CD14-positive monocyte (primary cell): ENCODE data around the gene OSBPL9. TPM values are rescaled to one million over a fixed set of nuclear protein-coding genes. Genes with fewer than 3 reads are reported as not detected.

Source experiments
- DNase-seq, 3 donors: peaks; one replicate each; pipeline ENCODE4 v3.0.0-alpha.2; 2011 to 2022
- H2AFZ ChIP-seq: 2 replicates; pipeline ENCODE4 v1.6.0; 2012; ENCODE audit warnings: mild to moderate bottlenecking, low read depth, low read length, inconsistent platforms; ENCODE audit not compliant: insufficient read depth, poor library complexity, severe bottlenecking
- H3K27ac ChIP-seq, 2 donors: 1 replicate in 1 of 2; 2 replicates in 1 of 2; pipeline ENCODE4 v1.5.1; 2012 to 2013; ENCODE audit warnings: low read length in 2 of 2, control low read depth in 1 of 2, inconsistent platforms in 1 of 2, low read depth in 1 of 2, mild to moderate bottlenecking in 1 of 2
- H3K27me3 ChIP-seq, 2 donors: one replicate each; pipeline versions ENCODE4 v1.6.0 to v1.6.1; 2011 to 2013; ENCODE audit warnings: low read length in 2 of 2; ENCODE audit not compliant: control insufficient read depth in 2 of 2, insufficient read depth in 2 of 2
- H3K36me3 ChIP-seq, 2 donors: replicated peaks in 1 of 2; 1 replicate in 1 of 2; 2 replicates in 1 of 2; pipeline versions ENCODE4 v1.5.1 to v1.6.1; 2012 to 2013; ENCODE audit warnings: low read length in 2 of 2, control low read depth in 1 of 2, inconsistent platforms in 1 of 2, mild to moderate bottlenecking in 1 of 2; ENCODE audit not compliant: insufficient read depth in 2 of 2, control insufficient read depth in 1 of 2
- H3K4me1 ChIP-seq, 2 donors: 1 replicate in 1 of 2; 2 replicates in 1 of 2; pipeline versions ENCODE4 v1.5.1 to v1.6.1; 2012 to 2013; ENCODE audit warnings: low read length in 2 of 2, control low read depth in 1 of 2, inconsistent platforms in 1 of 2, mild to moderate bottlenecking in 1 of 2, moderate library complexity in 1 of 2; ENCODE audit not compliant: insufficient read depth in 2 of 2, control insufficient read depth in 1 of 2
- H3K4me2 ChIP-seq: replicated peaks from 2 replicates; pipeline ENCODE3; 2012; ENCODE audit warnings: low read length, moderate library complexity, mild to moderate bottlenecking; ENCODE audit not compliant: poor library complexity, severe bottlenecking; ENCODE audit errors: extremely low read depth
- H3K4me3 ChIP-seq, 3 experiments: fragments of 200-600 bp in 1 of 3; sonication (generic) in 1 of 3; replicated peaks in 1 of 3; 1 replicate in 2 of 3; 2 replicates in 1 of 3; pipeline ENCODE4 v1.5.1; 2011 to 2013; ENCODE audit warnings: low read length in 3 of 3, mild to moderate bottlenecking in 3 of 3, control low read depth in 2 of 3, low read depth in 2 of 3, inconsistent platforms in 1 of 3, moderate library complexity in 1 of 3
- H3K79me2 ChIP-seq: 2 replicates; pipeline ENCODE4 v1.6.0; 2012; ENCODE audit warnings: mild to moderate bottlenecking, control low read depth, inconsistent platforms, low read length, moderate library complexity; ENCODE audit not compliant: insufficient read depth
- H3K9ac ChIP-seq: 2 replicates; pipeline ENCODE4 v1.6.0; 2017; ENCODE audit warnings: low read length, mild to moderate bottlenecking; ENCODE audit not compliant: insufficient read depth, poor library complexity, severe bottlenecking
- H3K9me3 ChIP-seq, 2 donors: replicated peaks in 1 of 2; 1 replicate in 1 of 2; 2 replicates in 1 of 2; pipeline versions ENCODE4 v1.5.1 to v1.6.1; 2012 to 2013; ENCODE audit warnings: low read length in 2 of 2, control low read depth in 1 of 2; ENCODE audit not compliant: control insufficient read depth in 1 of 2, insufficient read depth in 1 of 2
- H4K20me1 ChIP-seq: 2 replicates; pipeline ENCODE4 v1.6.0; 2012; ENCODE audit warnings: mild to moderate bottlenecking, low read length, control low read depth, moderate library complexity; ENCODE audit not compliant: insufficient read depth
- H3K27ac Mint-ChIP-seq, 7 donors: one replicate each; pipeline ENCODE4 v1.8.0; 2020; ENCODE audit warnings: mild to moderate bottlenecking in 7 of 7, mixed read lengths in 7 of 7, moderate library complexity in 6 of 7, inconsistent platforms in 2 of 7
- H3K27me3 Mint-ChIP-seq, 3 donors: one replicate each; pipeline ENCODE4 v1.8.0; 2021 to 2022; ENCODE audit warnings: low read depth in 3 of 3, mild to moderate bottlenecking in 3 of 3, mixed read lengths in 3 of 3, moderate library complexity in 3 of 3, inconsistent platforms in 1 of 3
- H3K36me3 Mint-ChIP-seq, 2 donors: one replicate each; pipeline ENCODE4 v1.8.0; 2020; ENCODE audit warnings: mixed read lengths in 2 of 2, inconsistent platforms in 1 of 2, mild to moderate bottlenecking in 1 of 2
- H3K4me1 Mint-ChIP-seq: one replicate; pipeline ENCODE4 v1.8.0; 2020; ENCODE audit warnings: mild to moderate bottlenecking, mixed read lengths
- H3K4me3 Mint-ChIP-seq, 2 donors: one replicate each; pipeline ENCODE4 v1.8.0; 2020; ENCODE audit warnings: mild to moderate bottlenecking in 2 of 2, mixed read lengths in 2 of 2, moderate library complexity in 1 of 2
- H3K9me3 Mint-ChIP-seq, 7 donors: one replicate each; pipeline ENCODE4 v1.8.0; 2020 to 2022; ENCODE audit warnings: mixed read lengths in 7 of 7, mild to moderate bottlenecking in 6 of 7, moderate library complexity in 6 of 7, inconsistent platforms in 2 of 7
- WGBS: methylation state at CpG from one replicate; pipeline ENCODE4 v1.1.5; 2013; ENCODE audit warnings: missing lambda C conversion rate; ENCODE audit not compliant: insufficient coverage; 5-methylcytosine and 5-hydroxymethylcytosine counted together
- intact Hi-C, 2 donors: fragments of 100-400 bp; cut with micrococcal nuclease; formaldehyde crosslinking; loops; one replicate each; pipeline versions ENCODE4 v1.15.0 to v1.15.1; 2023
- polyA plus RNA-seq, 3 donors: library from polyadenylated mRNA; depleted of rRNA in 1 of 3; unstranded in 2 of 3; stranded (reverse) in 1 of 3; fragments of 300-500 nt in 2 of 3; fragments of >200 nt in 1 of 3; fragmentation: Illumina TruSeq in 2 of 3; gene quantifications; 1 replicate in 2 of 3; 2 replicates in 1 of 3; pipeline ENCODE4 v1.2.3, GENCODE V29; 2012 to 2021
- TF ChIP-seq, protein P1 (sequence below): fragments of 200-600 bp; IDR thresholded peaks from one replicate; pipeline ENCODE4 v1.8.0; 2022; ENCODE audit warnings: antibody characterized with exemption, mild to moderate bottlenecking

Gene OSBPL9
- polyA plus RNA-seq, 3 donors: 22.2 to 41.4 (median 31.3) TPM

DNA sequence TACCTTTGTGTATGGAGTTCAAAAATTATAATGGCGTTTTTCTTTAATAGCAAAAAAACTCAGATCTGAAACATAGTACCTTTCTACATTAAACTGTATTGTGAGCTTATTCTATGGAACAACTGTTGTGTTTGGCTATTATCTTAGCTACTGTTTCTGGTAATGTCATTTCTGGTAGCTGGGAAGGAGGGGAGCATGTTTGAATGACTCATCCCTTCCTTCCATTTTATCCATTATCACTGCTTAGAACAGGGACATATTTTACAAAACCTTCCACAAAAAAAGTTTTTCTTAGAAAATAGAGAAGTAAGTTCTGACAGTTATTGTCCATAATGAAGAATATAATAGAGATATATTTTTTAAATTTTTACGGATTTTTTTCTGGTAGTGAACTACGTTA lies 133.3 kb downstream of the OSBPL9 start:
- H3K27ac Mint-ChIP-seq: no peak overlapping the region
- H3K36me3 ChIP-seq: peaks cover 24 to 59% of the 10 kb centered on the region in 2 donors
- peaks cover 0 to 3% (median 0%) of the 10 kb centered on the region in 7 donors for H3K9me3 Mint-ChIP-seq

DNA sequence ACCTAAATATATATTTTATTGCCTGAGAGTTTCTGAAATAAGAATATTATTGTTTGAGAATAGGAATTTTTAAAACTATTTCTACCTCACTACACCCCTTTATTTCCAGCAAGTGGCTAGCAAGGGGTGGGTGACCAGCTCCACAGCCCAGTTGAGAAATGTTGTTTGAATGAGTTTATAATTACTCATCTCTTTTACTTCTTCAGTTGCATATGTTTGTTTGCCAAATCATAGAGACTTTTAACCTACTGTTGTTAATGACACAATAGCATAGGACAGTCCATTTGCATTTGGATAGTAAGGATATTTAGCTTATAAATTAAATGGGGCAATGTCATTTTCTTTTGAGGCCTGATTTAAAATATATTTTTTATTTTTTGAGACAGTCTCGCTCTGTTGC lies 133.8 kb downstream of the OSBPL9 start:
- Mint-ChIP-seq H3K9me3 (peaks cover 0 to 3% (median 0%) of the 10 kb centered on the region in 7 donors), H3K4me3 (no peak overlapping the region), H3K36me3 (peaks cover 41 to 51% of the 10 kb centered on the region in 2 donors), H3K27me3 (no peaks in the 10 kb centered on the region), H3K4me1 (no peaks in the 10 kb centered on the region), H3K27ac (no peak overlapping the region)
- no peaks in the 10 kb centered on the region for H3K79me2 ChIP-seq
- H3K9me3 ChIP-seq: no peaks in the 10 kb centered on the region
- WGBS: 100% methylated on average over 1 of the region's 1 CpG
- H3K4me3 ChIP-seq: no peak overlapping the region
- no peak overlapping the region for H3K9ac ChIP-seq
- no peaks in the 10 kb centered on the region for H4K20me1 ChIP-seq
- DNase-seq: no peak
- no peaks in the 10 kb centered on the region for H3K4me1 ChIP-seq
- intact Hi-C loops: no loop called here
- TF ChIP-seq, protein P1, sequence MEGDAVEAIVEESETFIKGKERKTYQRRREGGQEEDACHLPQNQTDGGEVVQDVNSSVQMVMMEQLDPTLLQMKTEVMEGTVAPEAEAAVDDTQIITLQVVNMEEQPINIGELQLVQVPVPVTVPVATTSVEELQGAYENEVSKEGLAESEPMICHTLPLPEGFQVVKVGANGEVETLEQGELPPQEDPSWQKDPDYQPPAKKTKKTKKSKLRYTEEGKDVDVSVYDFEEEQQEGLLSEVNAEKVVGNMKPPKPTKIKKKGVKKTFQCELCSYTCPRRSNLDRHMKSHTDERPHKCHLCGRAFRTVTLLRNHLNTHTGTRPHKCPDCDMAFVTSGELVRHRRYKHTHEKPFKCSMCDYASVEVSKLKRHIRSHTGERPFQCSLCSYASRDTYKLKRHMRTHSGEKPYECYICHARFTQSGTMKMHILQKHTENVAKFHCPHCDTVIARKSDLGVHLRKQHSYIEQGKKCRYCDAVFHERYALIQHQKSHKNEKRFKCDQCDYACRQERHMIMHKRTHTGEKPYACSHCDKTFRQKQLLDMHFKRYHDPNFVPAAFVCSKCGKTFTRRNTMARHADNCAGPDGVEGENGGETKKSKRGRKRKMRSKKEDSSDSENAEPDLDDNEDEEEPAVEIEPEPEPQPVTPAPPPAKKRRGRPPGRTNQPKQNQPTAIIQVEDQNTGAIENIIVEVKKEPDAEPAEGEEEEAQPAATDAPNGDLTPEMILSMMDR: no peak
- H3K4me2 ChIP-seq: no peak overlapping the region
- H2AFZ ChIP-seq: no peak overlapping the region
- peaks cover 24 to 63% of the 10 kb centered on the region in 2 donors for H3K36me3 ChIP-seq
- H3K27ac ChIP-seq: no peak overlapping the region
- H3K27me3 ChIP-seq: no peaks in the 10 kb centered on the region

More for the DNA sequence above, 133.3 kb downstream of the OSBPL9 start:
- no peak overlapping the region for H3K4me3 ChIP-seq
- H2AFZ ChIP-seq: no peak overlapping the region
- H3K9ac ChIP-seq: no peak overlapping the region
- TF ChIP-seq, protein P1: no peak
- H3K9me3 ChIP-seq: no peaks in the 10 kb centered on the region
- H3K4me1 ChIP-seq: no peaks in the 10 kb centered on the region
- no peak overlapping the region for H3K27ac ChIP-seq
- H3K4me2 ChIP-seq: no peak overlapping the region
- no peaks in the 10 kb centered on the region for H3K79me2 ChIP-seq
- intact Hi-C loops: no loop called here
- H3K27me3 Mint-ChIP-seq: no peaks in the 10 kb centered on the region
- no peak for DNase-seq
- no peaks in the 10 kb centered on the region for H3K4me1 Mint-ChIP-seq
- no peaks in the 10 kb centered on the region for H4K20me1 ChIP-seq
- no peaks in the 10 kb centered on the region for H3K27me3 ChIP-seq
- H3K36me3 Mint-ChIP-seq: peaks cover 36 to 47% of the 10 kb centered on the region in 2 donors
- no peak overlapping the region for H3K4me3 Mint-ChIP-seq
- WGBS: no CpG with 5 or more reads among the region's 3 CpGs
